Skeletal muscle satellite cell (primary cell): ENCODE data around the gene TBC1D9. TPM values are rescaled to one million over a fixed set of nuclear protein-coding genes. Genes with fewer than 3 reads are reported as not detected.

ENCODE experiments used
- H3K27me3 ChIP-seq: 2 replicates; pipeline ENCODE4 v1.7.0; 2013; ENCODE audit warnings: low read length; ENCODE audit not compliant: control insufficient read depth, insufficient read depth
- H3K36me3 ChIP-seq: 2 replicates; pipeline ENCODE4 v1.7.0; 2013; ENCODE audit warnings: mild to moderate bottlenecking, control low read depth, low read length; ENCODE audit not compliant: insufficient read depth
- H3K4me1 ChIP-seq: 2 replicates; pipeline ENCODE4 v1.7.0; 2013; ENCODE audit warnings: low read length; ENCODE audit not compliant: control insufficient read depth, insufficient read depth
- H3K4me2 ChIP-seq: 2 replicates; pipeline ENCODE4 v1.7.0; 2013; ENCODE audit warnings: mild to moderate bottlenecking, low read length
- H3K4me3 ChIP-seq: 2 replicates; pipeline ENCODE4 v1.7.0; 2013; ENCODE audit warnings: low read length
- H3K9ac ChIP-seq: 2 replicates; pipeline ENCODE4 v1.7.0; 2013; ENCODE audit warnings: mild to moderate bottlenecking, low read depth, low read length, moderate library complexity
- H3K9me3 ChIP-seq: replicated peaks from 2 replicates; pipeline ENCODE4 v1.7.0; 2013; ENCODE audit warnings: mild to moderate bottlenecking, control low read depth, low read length
- small RNA-seq: library from RNA; depleted of rRNA; stranded (forward); fragments of <200 nt; gene quantifications from one replicate; pipeline ENCODE3, GENCODE V24; 2012

Gene TBC1D9

DNA sequence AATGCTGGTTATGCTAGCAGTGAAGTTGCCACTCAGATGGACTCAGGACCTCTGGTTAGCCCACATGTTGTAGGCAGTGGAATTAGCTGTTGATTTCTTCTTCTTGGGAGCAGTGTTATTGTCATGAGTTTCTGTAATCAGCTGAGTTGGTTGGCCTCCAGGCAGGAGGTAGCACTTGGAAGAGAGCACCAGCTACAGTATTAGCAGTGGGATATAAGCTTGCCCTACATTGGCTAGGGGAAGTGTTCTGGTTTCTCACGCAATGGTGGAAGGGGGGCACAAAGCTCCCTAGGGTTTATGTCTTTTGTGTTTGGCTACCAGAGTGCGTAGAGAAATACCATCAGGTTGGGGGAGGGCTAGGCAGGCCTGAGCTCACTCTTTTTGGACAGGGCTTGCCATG is 153.5 kb downstream of the TBC1D9 start:
- Histone ChIP-seq H3K27me3 (peaks cover 58% of the 10 kb centered on the region), H3K4me1 (no peaks in the 10 kb centered on the region), H3K4me2 (no peak overlapping the region), H3K4me3 (no peak overlapping the region), H3K36me3 (no peaks in the 10 kb centered on the region), H3K9me3 (no peaks in the 10 kb centered on the region), H3K9ac (no peak overlapping the region)

DNA sequence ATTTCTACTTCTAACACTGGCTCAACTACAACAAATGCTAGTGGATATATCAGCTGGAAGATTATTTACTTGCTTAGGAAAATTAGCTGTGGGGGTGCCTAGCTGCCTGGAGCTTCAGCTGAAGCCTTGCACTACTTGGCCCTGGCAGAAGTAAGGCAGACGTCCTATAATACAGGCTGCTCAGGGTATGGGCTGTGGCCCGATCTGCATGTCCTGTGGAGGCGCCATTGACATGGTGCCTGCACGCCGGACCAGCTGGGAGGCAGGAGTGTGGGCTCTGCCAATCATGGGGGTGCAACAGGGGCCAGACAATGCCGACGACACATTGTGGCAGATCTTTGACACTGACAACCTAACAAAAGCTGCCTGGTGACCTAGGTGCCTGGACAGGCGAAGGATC is 155.8 kb downstream of the TBC1D9 start:
- Histone ChIP-seq H3K9me3 (no peaks in the 10 kb centered on the region), H3K27me3 (peaks cover 53% of the 10 kb centered on the region), H3K36me3 (no peaks in the 10 kb centered on the region), H3K9ac (no peak overlapping the region), H3K4me3 (no peak overlapping the region), H3K4me1 (no peaks in the 10 kb centered on the region), H3K4me2 (no peak overlapping the region)

DNA sequence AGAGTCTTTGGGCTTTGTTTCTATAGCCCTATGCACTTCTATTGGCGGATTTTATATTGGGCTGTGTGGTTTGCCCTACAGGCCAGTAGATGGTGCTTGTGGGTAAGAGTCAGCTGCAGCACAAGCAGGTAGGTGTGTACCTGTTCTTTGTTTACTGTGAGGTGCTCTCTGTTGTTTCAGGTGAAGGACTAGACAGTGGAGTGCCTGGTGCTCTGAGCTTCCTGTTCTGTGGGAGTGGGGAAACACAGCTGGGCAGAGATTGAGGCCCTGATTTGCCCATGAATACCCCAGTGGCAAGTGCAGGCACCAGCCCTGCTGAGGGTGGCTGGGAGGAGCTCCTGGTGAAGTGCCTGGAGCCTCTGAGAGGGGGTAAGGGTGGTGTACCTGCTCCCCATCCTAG is 161.1 kb downstream of the TBC1D9 start:
- no peak overlapping the region for H3K9ac ChIP-seq
- no peak overlapping the region for H3K4me2 ChIP-seq
- H3K36me3 ChIP-seq = no peaks in the 10 kb centered on the region
- no peak overlapping the region for H3K4me3 ChIP-seq
- no peaks in the 10 kb centered on the region for H3K9me3 ChIP-seq
- no peaks in the 10 kb centered on the region for H3K4me1 ChIP-seq
- peaks cover 38% of the 10 kb centered on the region for H3K27me3 ChIP-seq

DNA sequence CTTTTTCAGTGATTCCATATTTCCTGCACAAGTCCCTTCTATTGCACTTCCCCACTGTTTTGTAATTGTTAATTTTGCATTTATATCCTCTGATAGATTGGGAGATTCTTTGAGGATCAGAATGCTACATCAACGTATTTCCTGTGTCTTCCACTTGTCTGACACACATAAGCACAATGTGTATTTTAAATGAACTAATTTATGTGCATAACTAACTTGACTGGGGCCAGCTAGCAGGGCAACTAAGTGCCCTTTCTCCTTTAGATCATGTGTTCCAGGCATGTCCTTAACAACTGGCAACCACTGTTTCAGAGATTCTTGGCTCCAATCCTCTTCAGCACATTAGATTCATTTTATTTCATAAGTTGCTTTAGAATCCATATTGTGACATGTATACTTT is 171.7 kb downstream of the TBC1D9 start:
- Histone ChIP-seq H3K9me3 (no peaks in the 10 kb centered on the region), H3K27me3 (peaks cover 30% of the 10 kb centered on the region), H3K9ac (no peak overlapping the region), H3K36me3 (no peaks in the 10 kb centered on the region), H3K4me3 (no peak overlapping the region), H3K4me2 (no peak overlapping the region), H3K4me1 (no peaks in the 10 kb centered on the region)

DNA sequence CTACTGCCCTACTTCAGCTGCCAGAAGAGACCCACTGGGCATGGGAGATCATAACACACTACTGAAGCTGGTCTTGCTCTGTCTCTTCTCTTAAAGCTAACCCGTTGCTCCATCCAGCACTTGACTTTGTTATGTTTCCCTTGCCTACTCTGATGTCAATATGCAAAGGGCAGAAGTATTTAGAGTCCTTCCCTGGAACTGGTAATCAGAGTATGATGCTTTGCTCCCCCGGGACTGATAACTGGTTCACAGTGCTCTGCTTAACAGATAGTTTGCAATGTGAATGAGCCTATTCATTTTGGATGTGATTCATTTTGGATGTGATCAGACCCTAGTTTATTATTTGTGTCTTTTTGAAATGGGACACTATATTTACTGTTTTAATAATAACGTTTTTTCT is 175.1 kb downstream of the TBC1D9 start:
- no peaks in the 10 kb centered on the region for H3K4me1 ChIP-seq
- H3K36me3 ChIP-seq = no peaks in the 10 kb centered on the region
- no peaks in the 10 kb centered on the region for H3K9me3 ChIP-seq
- no peak overlapping the region for H3K4me2 ChIP-seq
- H3K27me3 ChIP-seq = peaks cover 54% of the 10 kb centered on the region
- no peak overlapping the region for H3K4me3 ChIP-seq
- no peak overlapping the region for H3K9ac ChIP-seq

DNA sequence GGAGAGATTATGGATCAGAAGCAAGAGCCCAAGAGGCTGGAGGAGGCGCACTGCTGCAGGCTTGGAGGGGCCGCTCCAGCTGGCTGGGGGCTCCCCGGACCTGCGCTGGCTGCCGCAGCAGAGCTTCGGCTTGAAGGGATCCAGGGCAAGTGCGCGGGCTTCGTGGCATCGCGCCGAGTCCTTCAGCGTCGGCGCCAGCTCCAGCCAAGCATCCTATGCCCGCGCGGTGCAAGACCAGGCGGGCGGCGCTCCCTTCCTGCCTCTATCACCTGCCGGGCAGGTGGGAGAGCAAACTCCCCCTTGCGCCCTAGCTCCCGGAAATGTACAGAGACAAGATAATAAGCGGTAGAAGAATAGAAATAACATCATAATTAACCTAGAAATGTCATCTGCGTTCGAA is 176.9 kb downstream of the TBC1D9 start:
- Histone ChIP-seq H3K9me3 (no peaks in the 10 kb centered on the region), H3K4me1 (no peaks in the 10 kb centered on the region), H3K36me3 (no peaks in the 10 kb centered on the region), H3K4me2 (no peak overlapping the region), H3K4me3 (no peak overlapping the region), H3K27me3 (peaks cover 64% of the 10 kb centered on the region), H3K9ac (no peak overlapping the region)

DNA sequence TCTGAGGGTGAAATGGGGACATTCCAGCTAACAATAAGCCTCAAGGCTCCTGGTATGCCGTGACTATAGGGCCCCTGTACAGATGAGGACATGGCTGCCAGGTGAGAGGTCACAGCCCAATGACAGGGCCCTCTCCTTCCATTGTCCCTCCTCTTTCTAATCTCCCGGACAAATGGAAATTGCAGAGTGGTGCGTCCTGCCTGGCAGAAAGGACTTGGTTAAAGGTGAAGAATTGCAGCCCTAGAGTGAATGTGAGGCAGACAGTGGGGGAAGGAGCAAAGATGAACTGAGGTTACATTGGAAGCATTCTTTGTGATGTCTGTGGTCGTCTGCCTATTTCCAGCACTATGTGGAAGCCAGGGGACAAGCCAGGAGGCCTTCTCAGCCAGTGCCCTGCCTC is 180.7 kb downstream of the TBC1D9 start:
- no peaks in the 10 kb centered on the region for H3K4me1 ChIP-seq
- peaks cover 8% of the 10 kb centered on the region for H3K9me3 ChIP-seq
- H3K4me3 ChIP-seq = no peak overlapping the region
- H3K36me3 ChIP-seq = no peaks in the 10 kb centered on the region
- H3K4me2 ChIP-seq = no peak overlapping the region
- peaks cover 76% of the 10 kb centered on the region for H3K27me3 ChIP-seq
- no peak overlapping the region for H3K9ac ChIP-seq

DNA sequence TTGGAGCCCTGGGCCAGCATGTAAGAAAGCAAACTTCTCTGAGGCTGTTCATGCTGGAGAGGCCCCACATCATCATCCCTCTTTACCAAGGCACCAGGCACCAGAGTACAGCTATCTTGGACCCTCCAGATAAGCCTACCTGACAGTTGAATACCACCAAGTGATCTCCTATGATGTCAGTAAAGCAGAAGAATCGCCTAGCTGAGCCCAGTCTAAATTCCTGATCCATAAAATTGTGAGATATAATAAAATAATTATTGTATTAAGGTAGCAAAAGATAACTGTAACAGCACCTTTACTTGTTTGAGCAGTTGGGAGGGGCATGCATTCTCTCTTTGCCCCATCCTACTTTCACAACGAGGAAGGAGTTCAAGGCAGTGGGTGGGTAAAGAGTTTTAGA is 184.6 kb downstream of the TBC1D9 start:
- no peak overlapping the region for H3K4me2 ChIP-seq
- no peak overlapping the region for H3K9ac ChIP-seq
- H3K36me3 ChIP-seq = no peaks in the 10 kb centered on the region
- peaks cover 80% of the 10 kb centered on the region for H3K27me3 ChIP-seq
- H3K4me1 ChIP-seq = peaks cover 14% of the 10 kb centered on the region
- H3K9me3 ChIP-seq = peaks cover 8% of the 10 kb centered on the region
- H3K4me3 ChIP-seq = no peak overlapping the region

Small RNA genes within 50 kb of the gene (small RNA-seq; reads per million reads assigned to genes)
- gene AC108019.1 (not detected), gene RF00019 (not detected), gene RN7SL152P (not detected), gene RNY1P14 (not detected)
